GM19238 (cell line): ENCODE data around the gene NDUFAF8.
"Not testable (repeated sequence)": the region's sequence is repeated elsewhere in the genome, so short reads cannot be mapped to it uniquely, and the experiment has no call there.

Experiments
- DNase-seq: peaks from one replicate; pipeline ENCODE4 v3.0.0; 2011; ENCODE audit warnings: low spot score; ENCODE audit not compliant: insufficient read length

NDUFAF8 gene

GRCh38 chr17:81222906-81223761, 16.0 kb upstream of the NDUFAF8 start, which contains the start of gene CEP131:
CEP131 (minus strand) TSS chr17:81222965; CDS start chr17:81220056, 2,909 bp downstream.
- DNase-seq: peak; percentile 100

- DNase-seq: no peak
Observed at GRCh38 chr17:81223762-81224130, 15.4 kb upstream of the NDUFAF8 start.

GRCh38 chr17:81227630-81228029, 11.5 kb upstream of the NDUFAF8 start:
- not testable (repeated sequence) for DNase-seq

GRCh38 chr17:81228420-81228819, 10.7 kb upstream of the NDUFAF8 start:
- peak; percentile 60 for DNase-seq

GRCh38 chr17:81228834-81229665, 10.1 kb upstream of the NDUFAF8 start:
- no peak for DNase-seq

GRCh38 chr17:81229666-81229920, 9.5 kb upstream of the NDUFAF8 start:
- DNase-seq: no peak

GRCh38 chr17:81230043-81230820, 8.9 kb upstream of the NDUFAF8 start:
- no peak for DNase-seq

- DNase-seq: no peak
Observed at GRCh38 chr17:81231121-81231645, 7.9 kb upstream of the NDUFAF8 start.

GRCh38 chr17:81231766-81232581, 7.1 kb upstream of the NDUFAF8 start:
- DNase-seq: no peak

GRCh38 chr17:81232616-81233241, 6.4 kb upstream of the NDUFAF8 start:
- DNase-seq: no peak

GRCh38 chr17:81233316-81233715, 5.8 kb upstream of the NDUFAF8 start:
- no peak for DNase-seq

GRCh38 chr17:81233811-81234505, 5.2 kb upstream of the NDUFAF8 start:
- DNase-seq: no peak

- DNase-seq: no peak
Observed at GRCh38 chr17:81234506-81234855, 4.6 kb upstream of the NDUFAF8 start.

- DNase-seq: no peak
Observed at GRCh38 chr17:81234940-81235821, 3.9 kb upstream of the NDUFAF8 start.

GRCh38 chr17:81235822-81236740, 3.0 kb upstream of the NDUFAF8 start:
- no peak for DNase-seq

- no peak for DNase-seq
Observed at GRCh38 chr17:81236784-81237183, 2.3 kb upstream of the NDUFAF8 start.

- DNase-seq: no peak
Observed at GRCh38 chr17:81237591-81238489, 1.3 kb upstream of the NDUFAF8 start.
